ENCODE data around the gene FSCN2. TPM values are rescaled to one million over a fixed set of nuclear protein-coding genes. Genes with fewer than 3 reads are reported as not detected.
"Not testable (repeated sequence)": the region's sequence is repeated elsewhere in the genome, so short reads cannot be mapped to it uniquely, and the experiment has no call there.

FSCN2 gene
- total RNA-seq, 2 donors from 2014 or later: 1.6 to 2.0 TPM

GRCh38 chr17:81582341-81582740, 54.2 kb downstream of the FSCN2 start:
- intact Hi-C loops (cut with DNase I): no loop called here
- DNase-seq (ENCODE audit: low spot score): no peak

- intact Hi-C loops (cut with DNase I): no loop called here
Observed at GRCh38 chr17:81582749-81583148, 54.6 kb downstream of the FSCN2 start.

GRCh38 chr17:81583589-81584342, 55.6 kb downstream of the FSCN2 start:
- intact Hi-C loops (cut with DNase I): no loop called here
- DNase-seq (ENCODE audit: low spot score): no peak

More at GRCh38 chr17:81582749-81583148, 54.6 kb downstream of the FSCN2 start:
- no peak for DNase-seq (ENCODE audit: low spot score)

GRCh38 chr17:81584771-81585170, 56.6 kb downstream of the FSCN2 start:
- DNase-seq (ENCODE audit: low spot score); intact Hi-C loops (cut with DNase I): not testable (repeated sequence)

GRCh38 chr17:81586096-81586495, 57.9 kb downstream of the FSCN2 start:
- no peak for DNase-seq (ENCODE audit: low spot score)
- intact Hi-C loops (cut with DNase I): no loop called here

Other genes with a start within 250 kb of the FSCN2 start
- 10 to 100 TPM; 59.6 to 85.1 TPM for gene SLC38A10, start 233.1 kb upstream of the FSCN2 start, total RNA-seq
- 10 to 100 TPM; 17.3 to 19.1 TPM for gene BAHCC1, start 132.9 kb upstream of the FSCN2 start, total RNA-seq
- gene ACTG1, start 15.6 kb upstream of the FSCN2 start, total RNA-seq: 1,000 to 10,000 TPM; 1,410 to 1,809 TPM
- gene FAAP100, start 24.0 kb downstream of the FSCN2 start, total RNA-seq: 10 to 100 TPM; 18.9 TPM
- gene NPLOC4, start 108.7 kb downstream of the FSCN2 start, total RNA-seq: 10 to 100 TPM; 77.7 to 87.3 TPM
- gene TSPAN10, start 108.8 kb downstream of the FSCN2 start, total RNA-seq: under 1 TPM; 0.14 to 0.51 TPM
- not detected for gene PDE6G, start 128.2 kb downstream of the FSCN2 start, total RNA-seq
- 10 to 100 TPM; 18.0 to 21.2 TPM for gene OXLD1, start 138.2 kb downstream of the FSCN2 start, total RNA-seq
- 1 to 10 TPM; 8.5 to 9.9 TPM for gene CCDC137, start 138.4 kb downstream of the FSCN2 start, total RNA-seq
- gene ARL16, start 155.4 kb downstream of the FSCN2 start, total RNA-seq: 10 to 100 TPM; 20.0 to 26.7 TPM
- gene HGS, start 155.6 kb downstream of the FSCN2 start, total RNA-seq: 10 to 100 TPM; 81.6 to 90.7 TPM
- 10 to 100 TPM; 31.8 to 36.8 TPM for gene MRPL12, start 175.0 kb downstream of the FSCN2 start, total RNA-seq
- gene SLC25A10, start 183.9 kb downstream of the FSCN2 start, total RNA-seq: 1 to 10 TPM; 1.9 to 2.3 TPM